ENCODE data around the gene ATXN1.

ATXN1 gene

GRCh38 chr6:16354692-16355091, 406.6 kb downstream of the ATXN1 start:
- no peak for TF ChIP-seq CTCF (conservative IDR thresholded peaks at IDR 0.05; ENCODE audit: low read depth, low read length)
- no peak for DNase-seq (ENCODE audit: low read depth)
- no peak overlapping the region for H3K4me3 ChIP-seq (ENCODE audit: low read length)

GRCh38 chr6:16352821-16353438, 408.3 kb downstream of the ATXN1 start:
- no peak for TF ChIP-seq CTCF (conservative IDR thresholded peaks at IDR 0.05; ENCODE audit: low read depth, low read length)
- H3K4me3 ChIP-seq (ENCODE audit: low read length), result no peak overlapping the region
- DNase-seq (ENCODE audit: low read depth), result no peak

DNA sequence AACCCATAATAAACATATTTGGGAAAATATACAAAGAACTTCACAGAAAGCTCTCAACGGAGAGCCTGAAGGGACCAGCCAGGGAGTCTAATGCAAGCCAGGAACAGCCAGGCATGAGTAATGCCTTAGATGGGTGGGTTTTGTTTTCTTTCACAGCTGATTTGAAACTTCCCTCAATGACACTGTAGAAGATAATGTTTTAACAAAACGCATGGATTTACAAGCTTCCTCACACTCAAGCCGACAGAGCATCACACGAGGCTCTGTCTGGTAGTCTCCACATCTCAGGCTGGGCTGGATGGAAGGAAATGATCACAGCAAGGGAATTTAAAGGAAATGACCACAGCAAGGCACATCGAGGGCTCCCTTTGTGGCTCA, 409.0 kb downstream of the ATXN1 start:
- no peak for DNase-seq (ENCODE audit: low read depth)
- no peak for TF ChIP-seq CTCF (conservative IDR thresholded peaks at IDR 0.05; ENCODE audit: low read depth, low read length)
- H3K4me3 ChIP-seq (ENCODE audit: low read length), result no peak overlapping the region

- no peak overlapping the region for H3K4me3 ChIP-seq (ENCODE audit: low read length)
- no peak for TF ChIP-seq CTCF (conservative IDR thresholded peaks at IDR 0.05; ENCODE audit: low read depth, low read length)
- DNase-seq (ENCODE audit: low read depth), result no peak
Measured at GRCh38 chr6:16349544-16349943, 411.7 kb downstream of the ATXN1 start.

DNA sequence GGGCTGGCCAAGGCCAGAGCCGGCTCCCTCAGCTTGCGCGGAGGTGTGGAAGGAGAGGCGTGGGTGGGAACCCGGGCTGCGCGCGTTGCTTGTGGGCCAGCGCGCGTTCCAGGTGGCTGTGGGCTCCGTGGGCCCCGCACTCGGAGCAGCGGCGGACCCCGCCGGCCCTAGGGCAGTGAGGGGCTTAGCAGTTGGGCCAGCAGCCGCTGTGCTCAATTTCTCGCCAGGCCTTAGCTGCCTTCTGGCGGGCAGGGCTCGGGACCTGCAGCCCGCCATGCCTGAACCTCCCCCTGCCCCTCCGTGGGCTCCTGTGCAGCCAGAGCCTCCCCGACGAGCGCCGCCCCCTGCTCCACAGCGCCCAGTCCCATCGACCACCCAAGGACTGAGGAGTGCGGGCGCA, 414.4 kb downstream of the ATXN1 start:
- DNase-seq (ENCODE audit: low read depth), result no peak
- no peak for TF ChIP-seq CTCF (conservative IDR thresholded peaks at IDR 0.05; ENCODE audit: low read depth, low read length)
- H3K4me3 ChIP-seq (ENCODE audit: low read length), result no peak overlapping the region

- TF ChIP-seq CTCF (conservative IDR thresholded peaks at IDR 0.05; ENCODE audit: low read depth, low read length), result no peak
- DNase-seq (ENCODE audit: low read depth), result no peak
- H3K4me3 ChIP-seq (ENCODE audit: low read length), result no peak overlapping the region
Measured at GRCh38 chr6:16345449-16346330, 415.6 kb downstream of the ATXN1 start.

DNA sequence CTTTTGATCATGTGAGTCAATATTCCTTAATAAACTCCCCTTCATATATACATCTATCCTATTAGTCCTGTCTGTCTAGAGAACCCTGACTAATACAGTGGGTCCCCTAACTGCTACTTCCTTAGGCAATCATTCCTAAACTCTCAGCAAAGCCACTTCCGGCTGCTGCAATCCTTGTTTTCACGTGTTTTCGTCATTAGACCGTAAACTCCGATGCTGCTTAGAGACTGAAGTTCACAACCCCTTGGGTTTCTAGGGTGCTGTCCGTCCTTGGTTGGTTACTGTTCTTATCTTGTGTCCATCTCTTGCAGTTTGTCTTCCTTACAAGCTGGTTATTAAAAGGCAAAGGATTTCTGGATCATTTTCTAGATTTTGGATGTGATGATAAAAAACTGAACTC, 416.5 kb downstream of the ATXN1 start:
- DNase-seq (ENCODE audit: low read depth), result no peak
- TF ChIP-seq CTCF (conservative IDR thresholded peaks at IDR 0.05; ENCODE audit: low read depth, low read length), result no peak
- H3K4me3 ChIP-seq (ENCODE audit: low read length), result no peak overlapping the region
